ENCODE measurements around the gene TRIM68.

The TRIM68 gene

DNA sequence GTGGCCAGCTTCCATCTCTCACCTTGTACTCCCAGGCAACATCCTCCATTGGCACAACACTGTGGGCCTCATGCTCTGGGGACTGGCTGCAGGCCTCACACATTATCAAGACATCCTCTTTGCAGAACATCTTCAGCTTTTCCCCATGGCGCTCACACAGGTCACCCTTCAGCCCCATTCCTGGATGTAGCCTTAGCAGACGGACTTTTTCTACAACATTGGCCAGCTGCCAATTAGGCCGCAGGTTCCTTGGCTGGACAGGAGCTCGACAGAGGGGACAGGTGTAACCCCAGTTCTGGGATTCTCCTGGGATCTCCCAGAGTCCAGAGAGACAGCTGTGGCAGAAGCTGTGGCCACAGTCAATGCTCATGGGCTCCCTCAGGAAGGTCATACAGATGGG, 3.0 kb downstream of the TRIM68 start:
- no peak for DNase-seq

DNA sequence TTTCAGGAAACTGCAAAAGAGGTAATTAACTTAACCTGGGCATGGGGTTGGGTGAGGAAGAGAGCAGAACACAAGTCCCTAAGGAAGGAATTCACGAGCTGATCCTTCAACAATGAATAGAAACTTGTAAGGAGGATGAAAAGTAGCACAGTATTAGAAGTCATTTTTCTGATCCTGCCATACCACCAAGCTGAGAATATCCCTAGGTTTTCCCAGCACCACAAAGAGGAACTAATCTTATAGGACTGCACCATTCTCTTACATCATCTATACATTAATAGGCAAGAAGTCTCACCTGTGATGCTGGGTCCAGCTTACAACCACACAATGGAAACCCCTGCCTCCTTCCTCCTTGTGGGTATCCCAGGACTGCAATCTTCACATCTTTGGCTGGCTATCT, 14.3 kb downstream of the TRIM68 start, which contains the start of gene OR52I1:
OR52I1 (plus strand) TSS at position 301 of the 400 bp plus-strand sequence; CDS start at position 301, 0 bp downstream.
- no peak for DNase-seq

DNA sequence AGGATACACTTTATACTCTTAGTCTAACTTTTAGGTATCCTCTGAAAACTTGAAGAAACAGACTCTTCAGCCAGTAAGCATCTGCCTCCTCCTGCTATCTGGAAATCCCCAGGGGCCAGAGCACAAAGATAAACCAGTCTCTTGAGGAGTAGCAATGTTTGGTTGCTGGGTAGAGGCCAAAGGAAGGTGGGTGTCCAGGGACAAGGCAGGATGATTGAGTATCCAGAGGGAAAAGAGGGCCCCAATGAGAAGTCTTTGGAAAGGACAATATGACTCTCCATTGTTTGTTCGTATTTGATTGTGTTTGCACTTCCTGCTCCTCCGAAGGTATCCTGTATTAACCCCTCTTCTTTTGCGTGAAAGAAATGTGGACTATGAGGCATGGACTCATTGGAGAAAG, 19.0 kb downstream of the TRIM68 start:
- no peak for DNase-seq

DNA sequence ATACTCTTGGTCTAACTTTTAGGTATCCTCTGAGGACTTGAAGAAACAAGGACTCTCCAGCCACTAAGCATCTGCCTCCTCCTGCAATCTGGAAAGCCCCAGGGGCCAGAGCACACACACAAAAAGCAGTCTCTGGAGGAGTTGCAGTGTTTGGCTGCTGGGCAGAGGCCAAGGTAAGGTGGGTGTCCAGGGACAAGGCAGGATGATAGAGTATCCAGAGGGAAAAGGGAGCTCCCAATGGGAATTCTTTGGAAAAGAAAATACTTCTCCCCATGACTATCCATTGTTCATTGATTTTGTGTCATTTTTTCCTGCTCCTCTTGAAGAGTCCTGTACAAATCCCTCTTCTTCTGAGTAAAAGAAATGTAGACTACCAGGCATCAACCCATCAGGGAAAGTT, 26.6 kb downstream of the TRIM68 start, which contains the start of gene OR52I2:
OR52I2 (plus strand) TSS at position 301 of the 400 bp plus-strand sequence.
- no peak for DNase-seq

DNA sequence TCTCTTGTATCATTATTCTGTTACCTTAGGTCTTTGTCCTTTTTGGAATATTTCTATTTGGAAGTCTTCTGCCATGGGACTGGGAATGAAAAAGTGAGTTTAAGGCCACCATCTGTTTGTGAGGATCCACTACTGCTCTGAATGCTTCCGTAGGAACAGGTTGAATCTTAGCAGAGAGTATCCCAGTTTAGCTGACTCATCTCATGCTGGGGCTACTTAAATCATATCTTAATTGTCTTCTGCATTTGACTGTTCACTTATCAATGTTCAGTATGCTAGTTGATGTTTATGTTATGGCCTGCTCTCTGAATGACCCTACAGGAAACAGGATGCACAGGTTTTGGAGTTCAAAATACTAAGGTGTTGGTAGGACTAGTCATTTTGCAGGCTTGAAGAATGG, 27.9 kb downstream of the TRIM68 start:
- no peak for DNase-seq

DNA sequence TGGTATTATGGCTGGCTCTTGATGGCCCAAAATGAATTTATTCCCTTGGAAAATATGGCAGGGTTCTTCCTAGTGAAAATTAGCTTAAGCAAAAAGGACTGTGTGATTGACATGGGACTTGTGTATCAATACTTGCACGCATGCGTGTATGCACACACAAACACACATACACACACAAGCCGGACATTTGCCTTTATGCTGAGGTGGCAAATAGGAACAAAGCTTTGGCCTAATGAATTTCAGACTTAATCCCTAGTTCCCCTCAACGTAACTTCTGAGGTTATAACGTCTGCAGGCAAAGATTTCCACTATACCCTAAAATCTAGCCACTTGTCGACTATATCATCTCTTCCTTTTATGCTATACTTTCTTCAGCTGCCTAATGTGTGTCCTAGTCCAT, 29.4 kb downstream of the TRIM68 start:
- DNase-seq, result no peak

DNA sequence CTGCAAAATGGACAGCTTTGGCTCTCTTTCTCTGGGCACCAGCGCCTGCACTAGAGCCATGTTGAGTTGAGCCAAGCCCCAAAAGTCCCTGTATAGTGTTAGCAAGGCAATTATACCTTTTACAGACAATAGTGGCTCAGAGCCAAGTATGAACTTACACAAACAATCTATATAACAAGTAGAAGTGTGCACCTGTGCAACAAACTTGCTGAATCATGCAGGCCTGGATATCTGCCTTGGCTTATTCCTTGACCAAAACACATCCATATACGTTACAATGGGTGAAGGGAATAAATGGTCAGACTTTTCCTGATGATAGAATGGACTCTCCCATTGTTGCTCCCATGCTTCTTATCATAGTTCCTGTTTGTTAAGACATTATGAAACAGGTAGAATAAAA, 30.3 kb downstream of the TRIM68 start:
- no peak for DNase-seq

DNA sequence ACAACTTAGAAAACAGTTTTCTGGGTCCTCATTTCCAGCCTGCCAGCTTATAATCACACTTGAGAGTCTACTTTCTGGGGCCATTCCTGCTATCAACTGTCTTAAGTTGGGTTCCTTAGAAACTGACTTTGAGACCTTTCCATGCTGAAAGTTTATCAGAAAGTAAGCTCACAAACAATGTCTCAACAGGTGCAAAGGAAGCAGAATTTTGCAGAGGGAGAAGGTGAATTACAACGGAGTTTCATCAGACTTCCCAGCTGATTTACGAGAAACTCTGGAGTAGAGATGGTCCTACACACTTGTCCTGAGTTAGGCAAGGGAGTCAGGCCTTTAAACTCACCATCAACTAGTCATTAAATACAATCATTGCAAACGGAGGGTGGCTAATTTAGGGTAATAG, 31.2 kb downstream of the TRIM68 start:
- DNase-seq, result no peak

DNA sequence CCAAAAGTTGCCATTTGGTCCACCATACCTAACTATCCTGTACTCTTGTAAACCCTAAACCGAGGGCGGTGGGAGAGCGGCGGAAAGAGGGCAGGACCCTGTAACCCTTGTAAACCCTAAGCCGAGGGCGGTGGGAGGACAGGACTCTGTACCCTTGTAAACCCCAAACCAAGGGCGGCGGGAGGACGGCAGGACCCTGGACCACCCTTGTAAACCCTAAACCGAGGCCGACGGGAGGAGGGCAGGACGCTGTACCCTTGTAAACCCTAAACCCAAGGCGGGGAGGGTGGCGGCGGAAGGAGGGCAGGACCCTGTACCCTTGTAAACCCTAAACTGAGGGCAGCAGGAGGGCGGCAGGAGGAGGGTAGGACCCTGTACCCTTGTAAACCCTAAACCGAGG, 39.0 kb downstream of the TRIM68 start:
- DNase-seq, result no peak

DNA sequence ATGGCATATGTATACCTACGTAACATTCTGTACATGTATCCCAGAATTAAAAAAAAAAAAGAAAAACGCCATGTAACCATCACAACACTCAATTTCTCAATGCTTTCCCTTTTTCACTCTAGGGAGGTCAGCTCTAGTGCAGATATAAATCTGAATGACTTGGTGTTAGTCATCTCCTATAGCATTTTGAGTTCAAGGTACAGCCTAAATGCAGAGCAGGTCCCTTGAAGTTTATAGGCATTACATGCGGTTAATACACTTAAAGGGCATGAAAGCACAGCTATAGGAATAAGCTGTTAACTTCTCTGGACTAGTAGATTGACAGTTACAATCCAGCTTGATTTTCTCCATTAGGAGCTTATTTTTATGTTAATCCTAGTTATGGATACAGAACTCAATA, 42.7 kb downstream of the TRIM68 start:
- no peak for DNase-seq

DNA sequence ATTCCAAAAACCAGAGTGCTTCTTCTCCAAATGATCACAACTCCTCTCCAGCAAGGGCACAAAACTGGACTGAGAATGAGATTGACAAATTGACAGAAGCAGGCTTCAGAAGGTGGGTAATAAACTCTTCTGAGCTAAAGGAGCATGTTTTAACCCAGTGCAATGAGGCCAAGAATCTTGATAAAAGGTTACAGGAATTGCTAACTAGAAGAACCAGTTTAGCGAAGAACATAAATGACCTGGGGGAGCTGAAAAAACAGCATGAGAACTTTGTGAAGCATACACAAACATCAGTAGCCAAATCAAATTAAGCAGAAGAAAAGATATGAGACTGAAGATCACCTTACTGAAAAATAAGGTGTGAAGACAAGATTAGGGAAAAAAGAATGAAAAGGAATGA, 47.6 kb downstream of the TRIM68 start:
- no peak for DNase-seq

DNA sequence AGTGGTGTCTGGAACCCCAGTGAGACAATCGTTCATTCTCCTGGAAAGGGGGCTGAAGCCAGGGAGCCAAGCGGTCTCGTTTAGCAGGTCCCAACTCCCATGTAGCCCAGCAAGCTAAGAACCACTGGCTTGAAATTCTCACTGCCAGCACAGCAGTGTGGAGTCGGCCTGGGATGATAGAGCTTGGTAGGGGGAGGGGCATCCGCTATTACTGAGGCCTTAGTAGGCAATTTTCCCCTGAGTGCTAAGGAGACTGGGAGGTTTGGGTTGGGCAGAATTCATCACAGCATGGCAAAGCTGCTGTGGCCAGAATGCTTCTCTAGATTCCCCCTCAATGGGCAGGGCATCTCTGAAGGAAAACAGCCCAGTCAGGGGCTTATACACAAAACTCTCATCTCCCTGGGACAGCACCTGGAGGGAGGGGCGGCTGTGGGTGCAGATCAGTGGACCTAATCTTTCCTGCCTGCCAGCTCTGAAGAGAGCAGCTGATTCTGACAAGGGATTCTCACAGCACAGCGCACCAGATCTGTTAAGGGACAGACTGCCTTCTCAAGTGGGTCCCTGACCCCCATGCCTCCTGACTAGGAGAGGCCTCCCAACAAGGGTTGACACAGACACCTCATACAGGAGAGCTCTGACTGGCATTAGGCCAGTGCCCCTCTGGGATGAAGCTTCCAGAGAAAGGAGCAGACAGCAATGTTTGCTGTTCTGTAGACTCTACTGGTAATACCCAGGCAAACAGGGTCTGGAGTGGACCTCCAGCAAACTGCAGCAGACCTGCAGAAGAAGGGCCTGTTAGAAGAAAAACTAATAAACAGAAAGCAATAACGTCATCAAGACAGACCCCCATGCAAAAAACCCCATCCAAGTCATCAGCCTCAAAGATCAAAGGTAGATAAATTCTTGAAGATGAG, 48.2 kb downstream of the TRIM68 start:
- DNase-seq, result no peak

DNA sequence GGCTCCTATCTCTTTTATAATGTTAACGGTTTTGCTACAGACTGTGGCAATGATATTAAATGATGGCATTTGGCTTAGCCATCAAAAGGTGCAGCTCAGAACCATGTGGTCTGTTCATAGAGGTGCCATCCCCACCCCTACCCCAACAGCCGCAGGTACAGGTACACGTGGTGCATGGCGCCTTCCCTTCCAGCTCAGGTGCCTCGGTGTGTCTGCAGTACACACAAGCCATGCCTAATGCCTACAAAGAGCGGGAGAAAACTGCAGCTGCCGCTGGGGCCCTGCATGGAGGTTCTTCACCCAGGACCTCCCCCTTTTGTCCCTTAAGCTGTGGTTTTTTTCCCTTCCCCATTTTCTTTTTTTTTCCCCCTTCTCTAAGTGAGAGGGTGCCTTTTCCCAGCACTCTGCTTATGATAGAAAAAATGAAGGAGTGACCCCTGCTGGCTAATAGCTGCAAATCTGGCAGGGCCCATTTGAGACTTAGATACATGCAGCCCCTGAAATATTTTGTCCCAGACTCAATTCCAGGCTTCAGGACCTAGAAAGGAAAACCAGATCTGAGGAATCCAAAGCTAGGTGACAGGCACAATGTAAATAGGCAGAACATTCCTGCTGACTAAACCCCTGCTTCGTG, 56.6 kb downstream of the TRIM68 start:
- DNase-seq, result no peak

Data from hippocampal formation (tissue), 2 donors.